SK-N-SH treated with all-trans-retinoic acid at 6 μM for 48 hours (cell line): ENCODE data around the gene LRRC58.
"Not testable (repeated sequence)": the region's sequence is repeated elsewhere in the genome, so short reads cannot be mapped to it uniquely, and the experiment has no call there.

Source experiments
- ATAC-seq: fragments of 200-7000 bp; cut with Tn5 transposase; 3 replicates; pipeline ENCODE4 v1.9.1; 2020; ENCODE audit warnings: mild to moderate bottlenecking, moderate library complexity
- ARNTL ChIP-seq: fragments of 450-650 bp; formaldehyde crosslinking; IDR thresholded peaks from 2 replicates; pipeline ENCODE4 v1.5.0; 2020; ENCODE audit warnings: low read depth, mild to moderate bottlenecking, moderate library complexity, borderline replicate concordance
- BACH2 ChIP-seq: fragments of 250-450 bp; sonication (Bioruptor Pico); IDR thresholded peaks from 2 replicates; pipeline ENCODE4 v1.9.0; 2021; ENCODE audit warnings: mild to moderate bottlenecking, borderline replicate concordance
- CSDC2 ChIP-seq: fragments of 250-450 bp; sonication (Bioruptor Pico); IDR thresholded peaks from 2 replicates; pipeline ENCODE4 v1.5.0; 2020; ENCODE audit warnings: mild to moderate bottlenecking, moderate library complexity
- CSRNP3 ChIP-seq: fragments of 250-450 bp; sonication (Bioruptor Pico); IDR thresholded peaks from 2 replicates; pipeline ENCODE4 v1.5.1; 2021; ENCODE audit warnings: mild to moderate bottlenecking, moderate library complexity
- ESRRG ChIP-seq: fragments of 250-450 bp; sonication (Bioruptor Pico); IDR thresholded peaks from 2 replicates; pipeline ENCODE4 v1.6.1; 2021; ENCODE audit warnings: mild to moderate bottlenecking
- GLIS3 ChIP-seq: fragments of 250-450 bp; sonication (Bioruptor Pico); IDR thresholded peaks from 2 replicates; pipeline ENCODE4 v1.5.0; 2020; ENCODE audit warnings: mild to moderate bottlenecking, moderate library complexity
- ISL1 ChIP-seq: fragments of 250-450 bp; sonication (Bioruptor Pico); IDR thresholded peaks from 2 replicates; pipeline ENCODE4 v2.1.2; 2022; ENCODE audit warnings: mild to moderate bottlenecking, moderate library complexity
- OSR1 ChIP-seq: fragments of 250-450 bp; sonication (Bioruptor Pico); IDR thresholded peaks from 2 replicates; pipeline ENCODE4 v1.8.0; 2022; ENCODE audit warnings: moderate library complexity, mild to moderate bottlenecking, inconsistent platforms
- PPARA ChIP-seq: fragments of 250-450 bp; sonication (Bioruptor Pico); IDR thresholded peaks from 2 replicates; pipeline ENCODE4 v1.5.0; 2020; ENCODE audit warnings: mild to moderate bottlenecking, borderline replicate concordance
- RARB ChIP-seq: fragments of 250-450 bp; sonication (Bioruptor Pico); IDR thresholded peaks from 2 replicates; pipeline ENCODE4 v1.8.0; 2021; ENCODE audit warnings: mild to moderate bottlenecking, moderate library complexity
- SNAI2 ChIP-seq: fragments of 250-450 bp; sonication (Bioruptor Pico); IDR thresholded peaks from 2 replicates; pipeline ENCODE4 v1.5.0; 2020; ENCODE audit warnings: mild to moderate bottlenecking, moderate library complexity
- TCF4 ChIP-seq: fragments of 250-450 bp; sonication (Bioruptor Pico); IDR thresholded peaks from 2 replicates; pipeline ENCODE4 v1.8.0; 2021; ENCODE audit warnings: mild to moderate bottlenecking, moderate library complexity, borderline replicate concordance
- TOX ChIP-seq: fragments of 250-450 bp; sonication (Bioruptor Pico); IDR thresholded peaks from 2 replicates; pipeline ENCODE4 v1.8.0; 2021; ENCODE audit warnings: mild to moderate bottlenecking, moderate library complexity, borderline replicate concordance
- TSHZ2 ChIP-seq: fragments of 250-450 bp; sonication (Bioruptor Pico); IDR thresholded peaks from 2 replicates; pipeline ENCODE4 v1.5.0; 2020; ENCODE audit warnings: mild to moderate bottlenecking, moderate library complexity
- ZFP3 ChIP-seq: fragments of 250-450 bp; sonication (Bioruptor Pico); IDR thresholded peaks from 2 replicates; pipeline ENCODE4 v1.5.0; 2020; ENCODE audit warnings: mild to moderate bottlenecking, moderate library complexity
- ZNF565 ChIP-seq: fragments of 450-650 bp; formaldehyde crosslinking; conservative IDR thresholded peaks from 2 replicates; pipeline ENCODE4 v1.5.0; 2020; ENCODE audit warnings: low read depth, mild to moderate bottlenecking, moderate library complexity
- ZNF70 ChIP-seq: fragments of 450-650 bp; formaldehyde crosslinking; IDR thresholded peaks from 2 replicates; pipeline ENCODE4 v1.5.0; 2020; ENCODE audit warnings: mild to moderate bottlenecking, moderate library complexity
- ZNF8 ChIP-seq: fragments of 450-650 bp; formaldehyde crosslinking; IDR thresholded peaks from 2 replicates; pipeline ENCODE4 v1.5.0; 2020; ENCODE audit warnings: mild to moderate bottlenecking, moderate library complexity
- TF ChIP-seq, protein P1 (sequence below): fragments of 250-450 bp; sonication (Bioruptor Pico); IDR thresholded peaks from 2 replicates; pipeline ENCODE4 v1.8.0; 2020; ENCODE audit warnings: mild to moderate bottlenecking, moderate library complexity, borderline replicate concordance
- TF ChIP-seq, protein P2 (sequence below): fragments of 250-450 bp; sonication (Bioruptor Pico); IDR thresholded peaks from 2 replicates; pipeline ENCODE4 v1.5.1; 2020; ENCODE audit warnings: low read depth, mild to moderate bottlenecking, moderate library complexity
- TF ChIP-seq, protein P3 (sequence below): fragments of 250-450 bp; sonication (Bioruptor Pico); IDR thresholded peaks from 2 replicates; pipeline ENCODE4 v1.8.0; 2021; ENCODE audit warnings: low read depth, mild to moderate bottlenecking, moderate library complexity, borderline replicate concordance

The LRRC58 gene

DNA sequence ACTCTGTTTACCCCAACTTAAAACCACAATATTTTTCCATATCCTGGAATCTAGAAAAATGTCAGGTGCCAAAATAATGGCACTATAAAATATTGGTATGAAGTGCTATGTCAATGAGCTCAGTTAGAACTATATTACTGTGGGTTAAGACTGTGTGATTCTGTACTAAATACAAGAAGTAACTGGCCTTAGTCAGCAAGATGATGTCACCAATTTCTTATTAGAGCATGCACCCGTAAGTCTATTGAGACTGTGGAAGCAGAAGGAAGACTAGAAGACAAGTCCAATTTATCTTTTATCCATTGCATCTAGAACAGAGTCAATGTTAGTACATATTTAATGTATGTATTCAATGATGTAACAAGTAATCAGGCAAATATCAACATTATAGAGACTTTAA is 25.0 kb downstream of the LRRC58 start:
- no peak for ATAC-seq
- TF ChIP-seq SNAI2 (CRISPR knock-in tag): no peak
- TF ChIP-seq OSR1: no peak
- TF ChIP-seq GLIS3 (CRISPR knock-in tag): no peak
- TF ChIP-seq ESRRG (CRISPR knock-in tag): no peak
- TF ChIP-seq, protein P1, sequence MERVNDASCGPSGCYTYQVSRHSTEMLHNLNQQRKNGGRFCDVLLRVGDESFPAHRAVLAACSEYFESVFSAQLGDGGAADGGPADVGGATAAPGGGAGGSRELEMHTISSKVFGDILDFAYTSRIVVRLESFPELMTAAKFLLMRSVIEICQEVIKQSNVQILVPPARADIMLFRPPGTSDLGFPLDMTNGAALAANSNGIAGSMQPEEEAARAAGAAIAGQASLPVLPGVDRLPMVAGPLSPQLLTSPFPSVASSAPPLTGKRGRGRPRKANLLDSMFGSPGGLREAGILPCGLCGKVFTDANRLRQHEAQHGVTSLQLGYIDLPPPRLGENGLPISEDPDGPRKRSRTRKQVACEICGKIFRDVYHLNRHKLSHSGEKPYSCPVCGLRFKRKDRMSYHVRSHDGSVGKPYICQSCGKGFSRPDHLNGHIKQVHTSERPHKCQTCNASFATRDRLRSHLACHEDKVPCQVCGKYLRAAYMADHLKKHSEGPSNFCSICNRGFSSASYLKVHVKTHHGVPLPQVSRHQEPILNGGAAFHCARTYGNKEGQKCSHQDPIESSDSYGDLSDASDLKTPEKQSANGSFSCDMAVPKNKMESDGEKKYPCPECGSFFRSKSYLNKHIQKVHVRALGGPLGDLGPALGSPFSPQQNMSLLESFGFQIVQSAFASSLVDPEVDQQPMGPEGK (CRISPR knock-in tag): no peak
- TF ChIP-seq, protein P2, sequence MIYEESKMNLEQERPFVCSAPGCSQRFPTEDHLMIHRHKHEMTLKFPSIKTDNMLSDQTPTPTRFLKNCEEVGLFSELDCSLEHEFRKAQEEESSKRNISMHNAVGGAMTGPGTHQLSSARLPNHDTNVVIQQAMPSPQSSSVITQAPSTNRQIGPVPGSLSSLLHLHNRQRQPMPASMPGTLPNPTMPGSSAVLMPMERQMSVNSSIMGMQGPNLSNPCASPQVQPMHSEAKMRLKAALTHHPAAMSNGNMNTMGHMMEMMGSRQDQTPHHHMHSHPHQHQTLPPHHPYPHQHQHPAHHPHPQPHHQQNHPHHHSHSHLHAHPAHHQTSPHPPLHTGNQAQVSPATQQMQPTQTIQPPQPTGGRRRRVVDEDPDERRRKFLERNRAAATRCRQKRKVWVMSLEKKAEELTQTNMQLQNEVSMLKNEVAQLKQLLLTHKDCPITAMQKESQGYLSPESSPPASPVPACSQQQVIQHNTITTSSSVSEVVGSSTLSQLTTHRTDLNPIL (CRISPR knock-in tag): no peak
- no peak for TF ChIP-seq ZNF565 (CRISPR knock-in tag)
- TF ChIP-seq ARNTL (CRISPR knock-in tag): no peak
- TF ChIP-seq TCF4: no peak
- no peak for TF ChIP-seq ISL1
- TF ChIP-seq ZNF70: no peak
- TF ChIP-seq PPARA (CRISPR knock-in tag): no peak
- TF ChIP-seq TOX (CRISPR knock-in tag): no peak
- no peak for TF ChIP-seq ZNF8 (CRISPR knock-in tag)
- TF ChIP-seq RARB (CRISPR knock-in tag): no peak

- not testable (repeated sequence) for ATAC-seq
Measured at GRCh38 chr3:120323761-120324160, 25.4 kb downstream of the LRRC58 start.

DNA sequence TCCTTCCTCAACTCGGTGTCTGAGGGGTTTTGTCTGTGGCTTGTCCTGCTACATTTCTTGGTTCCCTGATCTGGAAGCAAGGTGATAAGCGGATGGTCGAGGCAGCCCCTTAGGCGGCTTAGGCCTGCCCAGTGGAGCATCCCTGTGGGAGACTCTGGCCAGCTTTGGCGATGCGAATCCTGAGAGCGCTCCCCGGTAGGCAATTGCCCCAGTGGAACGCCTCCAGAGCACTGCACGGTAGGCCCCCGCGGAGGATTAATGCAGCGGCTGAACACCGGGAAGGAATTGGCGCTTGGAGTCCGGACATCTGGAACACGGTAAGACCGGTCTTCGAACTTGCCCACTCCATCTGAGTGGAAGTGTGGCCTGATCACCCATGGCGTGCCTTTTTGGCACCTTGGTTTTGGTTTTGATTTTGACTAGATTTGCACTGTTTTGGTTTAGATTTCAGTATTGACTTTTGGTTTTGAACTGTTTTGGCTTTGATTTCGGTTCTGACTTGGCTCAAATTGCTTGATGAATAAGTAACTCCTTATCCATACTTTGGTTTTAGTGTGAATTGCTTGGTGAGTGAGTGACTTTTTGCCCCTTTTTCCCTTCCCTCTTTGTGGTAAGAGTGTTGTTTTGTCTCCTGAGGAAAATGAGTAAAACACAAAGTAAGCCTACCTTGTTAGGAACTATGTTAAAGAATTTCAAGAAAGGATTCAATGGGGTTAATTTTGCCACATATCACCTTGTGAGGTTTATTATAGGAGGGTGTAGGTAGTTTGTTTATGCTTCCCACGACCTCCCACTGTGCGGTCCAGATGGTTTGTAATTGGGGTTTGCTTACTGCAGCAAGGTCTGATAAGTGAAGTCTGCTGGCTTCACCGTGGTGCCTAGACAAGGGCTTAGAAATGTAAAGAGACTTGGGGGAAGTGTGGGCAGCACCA is 37.0 kb downstream of the LRRC58 start:
- TF ChIP-seq PPARA (CRISPR knock-in tag) (no peak), OSR1 (no peak), ARNTL (CRISPR knock-in tag) (no peak), TOX (CRISPR knock-in tag) (no peak), ZFP3 (CRISPR knock-in tag) (no peak), ZNF8 (CRISPR knock-in tag) (no peak), BACH2 (CRISPR knock-in tag) (no peak), GLIS3 (CRISPR knock-in tag) (no peak), TCF4 (no peak), ZNF565 (CRISPR knock-in tag) (no peak), ZNF70 (no peak), TSHZ2 (no peak), RARB (CRISPR knock-in tag) (no peak), ESRRG (CRISPR knock-in tag) (no peak), CSDC2 (CRISPR knock-in tag) (no peak), CSRNP3 (no peak)
- TF ChIP-seq, protein P3, sequence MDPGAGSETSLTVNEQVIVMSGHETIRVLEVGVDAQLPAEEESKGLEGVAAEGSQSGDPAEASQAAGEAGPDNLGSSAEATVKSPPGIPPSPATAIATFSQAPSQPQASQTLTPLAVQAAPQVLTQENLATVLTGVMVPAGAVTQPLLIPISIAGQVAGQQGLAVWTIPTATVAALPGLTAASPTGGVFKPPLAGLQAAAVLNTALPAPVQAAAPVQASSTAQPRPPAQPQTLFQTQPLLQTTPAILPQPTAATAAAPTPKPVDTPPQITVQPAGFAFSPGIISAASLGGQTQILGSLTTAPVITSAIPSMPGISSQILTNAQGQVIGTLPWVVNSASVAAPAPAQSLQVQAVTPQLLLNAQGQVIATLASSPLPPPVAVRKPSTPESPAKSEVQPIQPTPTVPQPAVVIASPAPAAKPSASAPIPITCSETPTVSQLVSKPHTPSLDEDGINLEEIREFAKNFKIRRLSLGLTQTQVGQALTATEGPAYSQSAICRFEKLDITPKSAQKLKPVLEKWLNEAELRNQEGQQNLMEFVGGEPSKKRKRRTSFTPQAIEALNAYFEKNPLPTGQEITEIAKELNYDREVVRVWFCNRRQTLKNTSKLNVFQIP (CRISPR knock-in tag): no peak
- TF ChIP-seq, protein P2 (CRISPR knock-in tag): no peak
- TF ChIP-seq, protein P1 (CRISPR knock-in tag): no peak
- ATAC-seq: no peak
